Prostate gland (tissue), 2 donors: Measurements from ENCODE around the gene UROS. TPM values are rescaled to one million over a fixed set of nuclear protein-coding genes. Genes with fewer than 3 reads are reported as not detected.

Experiments used
- DNase-seq: peaks from one replicate; pipeline ENCODE4 v3.0.0-alpha.2; 2019; ENCODE audit warnings: low spot score
- H3K27ac ChIP-seq, 2 donors: fragments of 200-600 bp; sonication (generic); 2 replicates each; pipeline ENCODE4 v1.5.1; 2017 to 2019
- H3K27me3 ChIP-seq: fragments of 200-600 bp; sonication (generic); replicated peaks from 2 replicates; pipeline ENCODE4 v1.5.1; 2019; ENCODE audit not compliant: insufficient read depth
- H3K36me3 ChIP-seq, 2 donors: fragments of 200-600 bp; sonication (generic); 1 replicate in 1 of 2; 2 replicates in 1 of 2; pipeline versions ENCODE4 v1.5.1 to v1.8.1; 2017 to 2019
- H3K4me1 ChIP-seq: fragments of 200-600 bp; sonication (generic); replicated peaks from 2 replicates; pipeline ENCODE4 v1.5.1; 2019
- H3K4me3 ChIP-seq, 2 donors: fragments of 200-600 bp; sonication (generic); 2 replicates each; pipeline ENCODE4 v1.5.1; 2017 to 2019
- H3K9me3 ChIP-seq: fragments of 200-600 bp; sonication (generic); 2 replicates; pipeline ENCODE4 v1.5.1; 2017
- CTCF ChIP-seq, 4 experiments: fragments of 200-600 bp in 2 of 4; fragments of 450-650 bp in 2 of 4; sonication (generic) in 2 of 4; IDR thresholded peaks; 1 replicate in 3 of 4; 2 replicates in 1 of 4; pipeline ENCODE4 v1.5.1; 2016 to 2019; ENCODE audit warnings: antibody characterized with exemption in 4 of 4, mild to moderate bottlenecking in 2 of 4, moderate library complexity in 2 of 4
- POLR2A ChIP-seq: fragments of 450-650 bp; IDR thresholded peaks from one replicate; pipeline ENCODE4 v1.6.1; 2016; ENCODE audit warnings: antibody characterized with exemption, mild to moderate bottlenecking
- POLR2AphosphoS5 ChIP-seq: sonication (generic); formaldehyde crosslinking; IDR thresholded peaks from one replicate; pipeline ENCODE4 v1.6.1; 2017; ENCODE audit warnings: antibody characterized with exemption
- whole genome bisulfite sequencing: methylation state at CpG from one replicate; pipeline ENCODE4 v1.1.5; 2018; 5-methylcytosine and 5-hydroxymethylcytosine counted together
- intact Hi-C: fragments of 100-400 bp; cut with DNase I; formaldehyde crosslinking; loops from one replicate; pipeline ENCODE4 v1.14.2; 2022
- total RNA-seq, 2 donors: library from RNA; depleted of rRNA; stranded (reverse); fragments of >200 nt; gene quantifications; one replicate each; pipeline ENCODE4 v1.1.0, GENCODE V29; 2016

The UROS gene
- total RNA-seq, 2 donors from 2014 or later = 45.0 to 49.0 TPM

- intact Hi-C loops = no loop called here
- no peaks in the 10 kb centered on the region for H3K4me1 ChIP-seq
- TF ChIP-seq CTCF (IDR thresholded peaks at IDR 0.05) (no peak), POLR2A (no peak)
- WGBS = 85% methylated on average over 5 of the region's 5 CpGs
- H3K4me3 ChIP-seq = no peak overlapping the region
- H3K36me3 ChIP-seq = no peaks in the 10 kb centered on the region
- no peak overlapping the region for H3K27ac ChIP-seq
- no peak for DNase-seq
- H3K9me3 ChIP-seq = no peaks in the 10 kb centered on the region
- no peaks in the 10 kb centered on the region for H3K27me3 ChIP-seq
These were observed 20.9 kb downstream of the UROS start for GRCh38 chr10:125802131-125802530.

- H3K9me3 ChIP-seq = no peaks in the 10 kb centered on the region
- H3K27ac ChIP-seq = no peak overlapping the region
- no peak overlapping the region for H3K4me3 ChIP-seq
- WGBS = 95% methylated on average over 1 of the region's 1 CpG
- no peaks in the 10 kb centered on the region for H3K4me1 ChIP-seq
- intact Hi-C loops = no loop called here
- DNase-seq = no peak
- no peaks in the 10 kb centered on the region for H3K27me3 ChIP-seq
- TF ChIP-seq POLR2A = no peak
- no peaks in the 10 kb centered on the region for H3K36me3 ChIP-seq
These were observed 21.5 kb downstream of the UROS start for GRCh38 chr10:125801574-125801973.

GRCh38 chr10:125799451-125800182, 23.4 kb downstream of the UROS start:
- TF ChIP-seq POLR2AphosphoS5 (no peak), POLR2A (no peak), CTCF (IDR thresholded peaks at IDR 0.05) (no peak)
- H3K4me1 ChIP-seq = no peaks in the 10 kb centered on the region
- 91% methylated on average over 8 of the region's 8 CpGs for WGBS
- H3K9me3 ChIP-seq = no peaks in the 10 kb centered on the region
- no peak overlapping the region for H3K4me3 ChIP-seq
- H3K36me3 ChIP-seq = no peaks in the 10 kb centered on the region
- intact Hi-C loops = no loop called here
- no peaks in the 10 kb centered on the region for H3K27me3 ChIP-seq
- DNase-seq = no peak
- no peak overlapping the region for H3K27ac ChIP-seq

GRCh38 chr10:125797994-125798662, 24.9 kb downstream of the UROS start:
- no peak for DNase-seq
- WGBS = 50% methylated on average over 5 of the region's 5 CpGs
- H3K4me1 ChIP-seq = no peaks in the 10 kb centered on the region
- H3K27ac ChIP-seq = no peak overlapping the region
- peaks cover 0 to 4% of the 10 kb centered on the region in 2 donors for H3K36me3 ChIP-seq
- intact Hi-C loops = no loop called here
- H3K9me3 ChIP-seq = no peaks in the 10 kb centered on the region
- no peak overlapping the region for H3K4me3 ChIP-seq
- no peaks in the 10 kb centered on the region for H3K27me3 ChIP-seq
- TF ChIP-seq POLR2A = no peak
- TF ChIP-seq POLR2AphosphoS5 = no peak
- TF ChIP-seq CTCF (IDR thresholded peaks at IDR 0.05) = no peak

GRCh38 chr10:125797424-125797823, 25.6 kb downstream of the UROS start:
- Histone ChIP-seq H3K4me1 (no peaks in the 10 kb centered on the region), H3K27ac (no peak overlapping the region), H3K9me3 (no peaks in the 10 kb centered on the region), H3K4me3 (no peak overlapping the region), H3K36me3 (peaks cover 0 to 8% of the 10 kb centered on the region in 2 donors), H3K27me3 (no peaks in the 10 kb centered on the region)
- TF ChIP-seq POLR2AphosphoS5 (no peak), POLR2A (no peak), CTCF (IDR thresholded peaks at IDR 0.05) (no peak)
- intact Hi-C loops = no loop called here
- no peak for DNase-seq
- 89% methylated on average over 8 of the region's 8 CpGs for WGBS
